ENCODE measurements around the gene HP.

HP gene

GRCh38 chr16:72092832-72093447 is 38.6 kb downstream of the HP start:
- DNase-seq, result peak in 1 of 2 experiments; percentile 69

GRCh38 chr16:72093448-72094265 is 39.4 kb downstream of the HP start, which contains the start of the genes DHX38 and TXNL4B:
DHX38 (plus strand) TSS chr16:72093847; CDS start chr16:72096158, 2,311 bp downstream.
TXNL4B (minus strand) TSS chr16:72093620; CDS start chr16:72090749, 2,871 bp downstream.
- peak; percentile 98 to 99 for DNase-seq

- no peak for DNase-seq
These were observed 39.9 kb downstream of the HP start for GRCh38 chr16:72094266-72094610.

DNA sequence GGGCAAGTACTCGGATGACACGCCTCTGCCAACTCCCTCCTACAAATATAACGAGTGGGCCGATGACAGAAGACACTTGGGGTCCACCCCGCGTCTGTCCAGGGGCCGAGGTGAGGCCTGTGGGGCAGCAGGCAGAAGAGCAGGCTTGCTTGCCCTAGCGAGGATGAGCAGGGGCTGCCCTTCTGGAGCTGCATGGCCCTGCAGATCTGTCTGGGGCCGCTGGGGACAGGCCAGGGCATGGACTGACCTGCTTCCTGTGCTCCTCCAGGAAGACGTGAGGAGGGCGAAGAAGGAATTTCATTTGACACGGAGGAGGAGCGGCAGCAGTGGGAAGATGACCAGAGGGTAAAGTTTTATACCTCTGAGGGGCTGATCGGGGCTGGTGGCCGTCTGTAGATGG is 44.6 kb downstream of the HP start:
- DNase-seq, result no peak

- DNase-seq, result peak; percentile 9 to 67
These were observed 45.1 kb downstream of the HP start for GRCh38 chr16:72099377-72099818.

- DNase-seq, result no peak
These were observed 46.9 kb downstream of the HP start for GRCh38 chr16:72101195-72101594.

DNA sequence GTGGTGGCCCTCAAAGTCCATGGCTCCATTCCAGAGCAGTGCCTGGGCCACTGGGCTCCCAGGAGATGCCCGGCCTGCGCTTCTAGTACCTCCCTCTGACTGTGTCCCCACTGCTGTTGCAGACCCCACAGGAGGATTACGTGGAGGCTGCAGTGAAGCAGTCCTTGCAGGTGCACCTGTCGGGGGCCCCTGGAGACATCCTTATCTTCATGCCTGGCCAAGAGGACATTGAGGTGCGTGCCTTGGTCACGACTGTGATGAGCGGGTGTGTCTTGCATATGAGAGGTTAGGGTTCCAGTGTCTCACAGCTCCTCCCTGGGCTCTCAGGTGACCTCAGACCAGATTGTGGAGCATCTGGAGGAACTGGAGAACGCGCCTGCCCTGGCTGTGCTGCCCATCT is 50.6 kb downstream of the HP start:
- no peak for DNase-seq

- DNase-seq, result no peak
These were observed 51.7 kb downstream of the HP start for GRCh38 chr16:72105978-72106377.

- no peak for DNase-seq
These were observed 53.1 kb downstream of the HP start for GRCh38 chr16:72107371-72107770.

- DNase-seq, result no peak
These were observed 54.2 kb downstream of the HP start for GRCh38 chr16:72108353-72109102.

GRCh38 chr16:72109300-72109699 is 55.0 kb downstream of the HP start:
- DNase-seq, result no peak

DNA sequence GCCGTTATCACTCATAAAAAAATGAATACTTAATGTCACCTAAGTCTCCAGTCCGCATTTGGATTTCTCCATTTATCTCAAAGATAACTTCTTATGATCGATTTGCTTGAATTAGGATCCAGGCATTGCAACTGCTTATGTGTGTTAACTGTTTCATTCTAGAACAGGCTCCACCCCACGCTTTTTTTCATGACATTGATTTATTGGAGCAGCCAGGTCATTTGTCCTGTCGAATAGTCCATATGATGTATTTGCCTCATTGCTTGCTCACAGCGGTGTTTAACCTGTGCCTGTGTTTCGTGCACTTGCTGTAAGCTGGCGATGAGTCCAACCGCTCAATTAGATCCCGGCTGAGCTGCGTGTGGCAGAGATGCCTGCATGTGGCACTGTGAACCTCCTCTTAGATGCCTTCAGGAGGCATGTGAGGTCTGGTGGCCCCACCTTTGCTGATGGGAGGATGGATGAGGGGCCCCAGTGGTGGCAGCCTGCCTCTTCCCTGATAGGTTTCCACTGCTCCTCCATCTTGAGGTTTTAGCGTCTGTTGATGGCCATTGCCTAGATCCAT is 55.7 kb downstream of the HP start:
- DNase-seq, result no peak
